ENCODE results near the gene PLEKHM3.
"Not testable (repeated sequence)": the region's sequence is repeated elsewhere in the genome, so short reads cannot be mapped to it uniquely, and the experiment has no call there.

PLEKHM3 gene

GRCh38 chr2:207914716-207915115, 110.6 kb downstream of the PLEKHM3 start:
- DNase-seq = no peak

GRCh38 chr2:207913772-207914358, 111.5 kb downstream of the PLEKHM3 start:
- no peak for DNase-seq

- DNase-seq = no peak
Observed at GRCh38 chr2:207911856-207912255, 113.5 kb downstream of the PLEKHM3 start.

GRCh38 chr2:207911215-207911614, 114.1 kb downstream of the PLEKHM3 start:
- no peak for DNase-seq

GRCh38 chr2:207906495-207906894, 118.8 kb downstream of the PLEKHM3 start:
- DNase-seq = not testable (repeated sequence)

GRCh38 chr2:207905546-207905945, 119.8 kb downstream of the PLEKHM3 start:
- DNase-seq = no peak

- DNase-seq = no peak
Observed at GRCh38 chr2:207903236-207903635, 122.1 kb downstream of the PLEKHM3 start.

GRCh38 chr2:207902821-207903220, 122.5 kb downstream of the PLEKHM3 start:
- DNase-seq = no peak

GRCh38 chr2:207901829-207902228, 123.5 kb downstream of the PLEKHM3 start:
- no peak for DNase-seq

GRCh38 chr2:207901401-207901800, 123.9 kb downstream of the PLEKHM3 start:
- DNase-seq = no peak

- DNase-seq = no peak
Observed at GRCh38 chr2:207898354-207898695, 127.0 kb downstream of the PLEKHM3 start.

GRCh38 chr2:207897541-207898353, 127.6 kb downstream of the PLEKHM3 start:
- no peak for DNase-seq

GRCh38 chr2:207896525-207897285, 128.6 kb downstream of the PLEKHM3 start:
- DNase-seq = no peak

- no peak for DNase-seq
Observed at GRCh38 chr2:207895274-207895860, 130.0 kb downstream of the PLEKHM3 start.

GRCh38 chr2:207892716-207893402, 132.5 kb downstream of the PLEKHM3 start:
- no peak for DNase-seq

- DNase-seq = no peak
Observed at GRCh38 chr2:207891086-207891844, 134.1 kb downstream of the PLEKHM3 start.

GRCh38 chr2:207887500-207887899, 137.8 kb downstream of the PLEKHM3 start:
- no peak for DNase-seq

- no peak for DNase-seq
Observed at GRCh38 chr2:207885010-207885409, 140.3 kb downstream of the PLEKHM3 start.

GRCh38 chr2:207884127-207884526, 141.2 kb downstream of the PLEKHM3 start:
- DNase-seq = no peak

GRCh38 chr2:207883002-207883780, 142.1 kb downstream of the PLEKHM3 start:
- DNase-seq = no peak

- DNase-seq = no peak
Observed at GRCh38 chr2:207881902-207882301, 143.4 kb downstream of the PLEKHM3 start.
